GM19043 (cell line): Measurements from ENCODE around the gene ADAMTS16.

Source experiments
- ATAC-seq: cut with Tn5 transposase; IDR thresholded peaks from one replicate; pipeline ENCODE4 v1.9.1; 2021; ENCODE audit warnings: low read depth; ENCODE audit not compliant: unreplicated experiment

ADAMTS16 gene

GRCh38 chr5:5220901-5221631, 80.9 kb downstream of the ADAMTS16 start:
- ATAC-seq = no peak

DNA sequence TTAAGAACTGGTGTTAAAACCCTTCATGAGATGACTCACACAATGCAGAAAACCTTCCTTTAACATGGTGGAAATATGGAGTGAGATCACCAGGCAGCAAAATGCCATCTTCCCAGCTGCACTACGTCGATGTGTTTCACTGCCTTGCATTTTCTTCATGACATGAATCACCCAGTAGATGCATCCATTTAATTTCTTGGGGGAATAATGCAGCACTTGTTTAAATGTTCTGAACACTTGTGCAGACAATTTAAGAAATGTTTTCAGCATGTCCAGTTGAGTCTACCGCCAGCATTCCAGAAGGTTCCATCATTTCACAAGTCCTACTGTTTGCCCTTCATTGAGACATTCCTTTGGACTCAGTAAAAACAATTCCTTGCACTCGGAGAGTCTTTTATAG, 81.6 kb downstream of the ADAMTS16 start:
- no peak for ATAC-seq

DNA sequence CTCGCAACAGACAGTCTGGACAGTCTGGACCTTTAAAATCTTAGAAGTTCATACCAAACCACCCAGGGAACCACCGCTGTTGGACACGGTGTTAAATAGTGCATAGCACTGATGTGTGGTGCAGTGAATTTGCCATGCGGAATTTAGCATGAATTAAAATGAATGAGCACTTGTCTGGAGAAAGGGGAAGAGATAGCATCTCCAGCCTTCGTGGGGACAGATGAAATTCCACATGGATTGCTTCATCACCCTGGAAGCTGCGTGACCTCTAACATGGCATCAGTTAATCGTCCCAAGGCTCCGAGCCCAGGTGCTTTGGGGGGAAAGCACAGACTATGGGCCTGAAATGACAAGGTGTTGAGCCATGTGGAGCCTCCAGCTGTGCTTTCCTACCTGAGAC, 91.4 kb downstream of the ADAMTS16 start:
- no peak for ATAC-seq

DNA sequence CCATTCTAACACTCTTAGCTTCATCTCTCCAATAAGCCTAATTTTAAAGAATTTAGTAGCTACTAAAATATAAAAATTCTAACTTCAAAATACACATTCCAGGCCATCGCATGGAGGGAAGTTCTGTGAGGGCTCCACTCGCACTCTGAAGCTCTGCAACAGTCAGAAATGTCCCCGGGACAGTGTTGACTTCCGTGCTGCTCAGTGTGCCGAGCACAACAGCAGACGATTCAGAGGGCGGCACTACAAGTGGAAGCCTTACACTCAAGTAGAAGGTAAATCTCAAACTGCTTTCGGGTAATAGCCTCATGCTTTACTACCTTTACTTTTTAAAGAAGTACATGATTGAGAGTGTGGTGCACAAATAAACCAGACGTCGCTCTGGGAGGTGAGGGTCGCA, 94.8 kb downstream of the ADAMTS16 start:
- no peak for ATAC-seq

- ATAC-seq = no peak
These were observed 95.6 kb downstream of the ADAMTS16 start for GRCh38 chr5:5235685-5236084.

DNA sequence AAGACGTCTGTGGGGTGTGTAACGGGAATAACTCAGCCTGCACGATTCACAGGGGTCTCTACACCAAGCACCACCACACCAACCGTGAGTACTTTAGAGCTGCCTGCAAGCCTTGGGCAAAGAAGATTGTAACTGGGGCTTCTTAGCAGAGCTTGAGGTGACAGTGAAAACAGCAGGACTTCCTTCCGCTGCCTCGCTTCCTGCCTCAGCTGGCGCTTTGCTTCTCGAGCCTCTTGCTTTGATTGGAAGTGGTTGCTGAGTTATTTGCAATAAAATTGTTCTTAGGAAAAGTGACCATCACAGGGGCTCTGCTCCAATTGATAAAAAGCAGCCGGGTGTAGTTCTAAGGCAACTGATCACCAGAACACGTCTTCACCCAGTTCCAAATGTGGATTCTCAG, 99.1 kb downstream of the ADAMTS16 start:
- no peak for ATAC-seq

- ATAC-seq = no peak
These were observed 100.1 kb downstream of the ADAMTS16 start for GRCh38 chr5:5240234-5240633.

DNA sequence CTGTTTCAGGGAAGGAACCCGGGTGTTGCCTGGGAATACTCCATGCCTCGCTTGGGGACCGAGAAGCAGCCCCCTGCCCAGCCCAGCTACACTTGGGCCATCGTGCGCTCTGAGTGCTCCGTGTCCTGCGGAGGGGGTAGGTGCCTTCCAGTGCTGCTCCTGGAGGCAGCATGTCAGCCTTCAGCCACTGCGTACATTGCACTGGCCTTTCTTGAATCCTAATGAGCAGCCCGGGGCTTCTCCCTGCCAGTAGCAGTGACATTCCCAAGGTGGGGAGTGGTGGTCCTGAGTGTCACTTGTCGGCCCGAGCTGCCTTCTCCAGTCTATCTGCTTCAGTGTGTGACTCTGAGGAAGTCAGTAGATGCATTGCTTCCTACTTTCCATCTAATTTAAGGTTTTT, 101.9 kb downstream of the ADAMTS16 start:
- no peak for ATAC-seq

DNA sequence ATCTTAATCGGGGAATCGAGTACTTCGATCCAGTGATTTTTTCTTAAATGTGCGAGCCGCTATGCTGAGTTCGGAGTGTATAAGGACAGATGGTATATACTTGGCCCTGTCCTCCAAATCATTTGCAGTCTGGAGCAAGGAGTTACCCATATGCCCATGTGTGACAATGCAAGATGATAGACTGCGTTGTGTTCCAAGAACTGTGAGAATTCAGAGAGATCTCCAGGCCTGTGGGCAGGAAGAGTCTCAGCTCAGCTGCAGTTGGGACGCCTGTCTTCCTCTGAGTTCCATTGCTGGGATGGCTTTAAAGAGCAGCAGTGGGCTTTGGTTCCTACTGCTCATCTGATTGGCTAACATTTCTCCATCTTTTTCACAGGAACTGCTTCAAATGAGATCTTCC, 106.6 kb downstream of the ADAMTS16 start:
- no peak for ATAC-seq

GRCh38 chr5:5250758-5251157, 110.6 kb downstream of the ADAMTS16 start:
- no peak for ATAC-seq

- ATAC-seq = no peak
These were observed 112.0 kb downstream of the ADAMTS16 start for GRCh38 chr5:5252106-5252505.

DNA sequence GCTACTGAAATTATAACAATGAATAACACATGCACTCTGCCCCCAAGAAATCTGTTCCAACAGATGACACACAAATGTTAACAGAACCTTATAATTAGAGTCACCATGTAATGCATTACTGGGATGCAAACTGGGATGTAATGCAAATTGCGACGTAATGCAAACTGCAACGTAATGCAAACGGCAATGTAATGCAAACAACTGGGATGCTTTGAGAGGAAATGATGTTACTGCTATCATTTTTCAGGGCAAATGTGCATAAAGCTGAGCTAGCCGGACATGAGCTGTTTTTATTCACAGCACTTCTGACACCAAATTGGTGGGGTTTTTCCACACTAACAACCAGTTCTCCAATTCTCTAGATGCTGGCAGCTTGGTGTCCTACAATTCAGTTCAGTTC, 117.2 kb downstream of the ADAMTS16 start:
- ATAC-seq = no peak

GRCh38 chr5:5258564-5258963, 118.4 kb downstream of the ADAMTS16 start:
- no peak for ATAC-seq

- no peak for ATAC-seq
These were observed 124.6 kb downstream of the ADAMTS16 start for GRCh38 chr5:5264727-5265126.

GRCh38 chr5:5266297-5266696, 126.2 kb downstream of the ADAMTS16 start:
- ATAC-seq = no peak

DNA sequence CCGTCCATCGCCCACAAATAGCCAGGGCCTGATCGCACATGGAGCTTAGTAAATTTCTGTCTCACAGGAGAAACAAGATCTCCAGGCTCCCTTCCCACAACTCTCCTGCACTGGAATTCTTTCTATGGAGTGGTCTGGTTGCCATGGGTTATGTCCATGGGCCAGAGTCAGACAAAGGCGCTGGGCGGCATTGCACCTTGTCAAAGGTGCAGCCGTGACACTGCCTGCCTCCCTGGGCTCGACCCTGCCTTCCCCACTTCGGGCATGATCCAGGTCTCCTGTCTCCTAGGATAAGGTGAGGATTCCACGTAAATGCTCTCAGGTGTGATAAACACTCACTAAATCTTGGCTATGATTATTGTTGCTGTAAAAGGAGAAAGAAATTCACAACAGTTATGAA, 130.0 kb downstream of the ADAMTS16 start:
- ATAC-seq = no peak

DNA sequence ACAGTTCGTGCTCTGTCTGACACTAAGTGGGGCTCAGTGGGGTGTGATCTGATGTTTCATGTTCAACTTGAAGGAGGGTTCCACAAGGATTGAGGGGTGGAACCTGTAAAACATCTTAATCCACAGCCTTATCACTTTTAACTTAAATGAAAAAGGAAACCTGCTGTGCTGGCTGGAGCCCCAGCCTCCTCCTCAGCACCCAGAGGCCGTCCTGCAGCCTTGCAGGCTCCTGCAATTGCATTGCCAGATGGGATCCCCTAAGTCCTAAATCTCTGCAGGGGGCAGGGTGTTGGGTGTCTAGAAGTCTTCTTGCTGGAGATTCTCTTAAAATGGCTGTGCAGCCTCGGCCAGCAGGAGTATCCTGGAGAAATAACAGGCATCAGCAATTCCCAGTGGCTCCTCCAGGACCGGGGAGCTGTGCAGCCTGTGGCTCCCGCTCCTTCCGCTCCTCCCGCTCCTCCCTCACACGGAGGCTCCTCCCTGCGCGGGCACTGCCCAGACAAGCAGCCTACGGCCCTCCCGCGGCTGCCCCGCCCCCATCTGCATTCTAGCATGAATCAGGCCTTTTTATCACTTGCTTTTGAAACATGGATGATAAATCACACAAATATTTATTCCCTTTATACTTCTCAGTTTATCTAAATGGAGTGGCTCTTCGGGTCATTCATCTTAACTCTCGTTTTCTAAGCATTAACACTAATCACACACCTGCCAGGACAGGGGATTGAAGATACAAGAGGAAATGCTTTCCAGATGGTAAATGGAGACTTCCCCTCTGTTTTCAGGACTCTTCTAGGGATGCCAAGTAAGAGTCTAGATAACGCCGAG, 131.0 kb downstream of the ADAMTS16 start:
- no peak for ATAC-seq

GRCh38 chr5:5271786-5272321, 131.7 kb downstream of the ADAMTS16 start:
- no peak for ATAC-seq

- no peak for ATAC-seq
These were observed 133.3 kb downstream of the ADAMTS16 start for GRCh38 chr5:5273398-5273797.

GRCh38 chr5:5273976-5274375, 133.8 kb downstream of the ADAMTS16 start:
- ATAC-seq = no peak

- no peak for ATAC-seq
These were observed 135.1 kb downstream of the ADAMTS16 start for GRCh38 chr5:5275211-5275610.

DNA sequence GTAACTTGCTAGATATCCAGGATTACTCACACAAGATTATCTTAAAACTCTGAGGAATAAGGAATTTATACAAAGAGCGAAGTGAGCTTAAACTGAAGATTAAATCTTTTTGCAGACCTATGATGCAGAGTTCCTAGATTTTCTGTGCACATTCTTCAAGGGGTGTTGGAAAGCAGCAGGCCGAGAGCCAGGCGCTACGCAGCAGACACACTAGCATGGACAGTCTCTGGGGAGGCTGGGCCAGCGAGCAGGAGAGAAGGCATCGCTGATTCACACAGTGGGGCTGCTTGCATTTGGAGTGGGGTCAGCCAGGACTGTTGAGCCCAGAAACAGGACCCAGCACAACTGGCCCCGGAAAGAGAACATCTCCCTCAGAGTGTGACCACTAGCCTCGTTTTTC, 136.3 kb downstream of the ADAMTS16 start:
- ATAC-seq = no peak
